ENCODE results near the gene HOXA3.

Gene HOXA3

GRCh38 chr7:27165089-27165995, 13.0 kb upstream of the HOXA3 start, which contains the start of gene HOXA9:
Gene HOXA9, minus strand, starts transcription at chr7:27165537. Its CDS starts 80 bp downstream, at chr7:27165457.
- DNase-seq: no peak

- no peak for DNase-seq
Observed at GRCh38 chr7:27164367-27165088, 12.1 kb upstream of the HOXA3 start.

GRCh38 chr7:27164045-27164366, 11.6 kb upstream of the HOXA3 start:
- DNase-seq: no peak

- no peak for DNase-seq
Observed at GRCh38 chr7:27163288-27164044, 11.1 kb upstream of the HOXA3 start.

- no peak for DNase-seq
Observed at GRCh38 chr7:27162561-27163287, 10.3 kb upstream of the HOXA3 start.

- no peak for DNase-seq
Observed at GRCh38 chr7:27161721-27162560, 9.6 kb upstream of the HOXA3 start.

GRCh38 chr7:27161214-27161720, 8.9 kb upstream of the HOXA3 start:
- DNase-seq: no peak

GRCh38 chr7:27160546-27161213, 8.3 kb upstream of the HOXA3 start:
- peak; percentile 81 for DNase-seq

GRCh38 chr7:27160145-27160545, 7.8 kb upstream of the HOXA3 start:
- DNase-seq: no peak

- DNase-seq: no peak
Observed at GRCh38 chr7:27159266-27160144, 7.1 kb upstream of the HOXA3 start.

GRCh38 chr7:27158436-27159265, 6.3 kb upstream of the HOXA3 start:
- DNase-seq: no peak

- no peak for DNase-seq
Observed at GRCh38 chr7:27157702-27158431, 5.5 kb upstream of the HOXA3 start.

GRCh38 chr7:27156916-27157701, 4.7 kb upstream of the HOXA3 start:
- no peak for DNase-seq

GRCh38 chr7:27156508-27156898, 4.1 kb upstream of the HOXA3 start, which contains the start of gene HOXA7:
Gene HOXA7, minus strand, starts transcription at chr7:27156675. Its CDS starts 130 bp downstream, at chr7:27156545.
- DNase-seq: no peak

- DNase-seq: no peak
Observed at GRCh38 chr7:27155816-27156507, 3.6 kb upstream of the HOXA3 start.
